Endothelial cell of hepatic sinusoid (primary cell): Measurements from ENCODE around the gene HIVEP3.

Experiments used
- in situ Hi-C: cut with HindIII; loops from 2 replicates; pipeline ENCODE4 v1.10.0; 2017; ENCODE audit warnings: low sequenced_read_pairs

HIVEP3 gene

DNA sequence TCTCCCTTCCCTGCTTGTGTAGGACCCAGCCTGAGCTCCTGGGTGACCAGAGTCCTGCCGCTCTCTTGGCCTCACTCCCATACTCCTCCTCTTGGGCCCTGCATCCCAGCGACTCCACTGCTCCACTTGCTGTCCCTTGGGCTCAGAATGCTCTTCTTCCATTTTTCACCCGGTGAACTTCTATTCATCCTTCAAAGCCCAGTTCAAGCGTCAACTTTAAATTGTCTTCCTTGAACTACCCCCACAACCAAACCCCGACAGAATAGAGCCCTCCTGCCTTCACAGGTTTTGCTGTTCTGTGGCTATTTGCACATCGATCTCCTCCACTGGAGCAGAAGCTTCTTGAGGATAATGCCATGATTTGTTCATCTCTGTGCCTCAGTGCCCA lies 218.9 kb downstream of the HIVEP3 start:
- in situ Hi-C loops = loop anchor here (5.0 kb wide), 2 partner anchors 33 to 72 kb away; no protein-coding TSS in a partner anchor

DNA sequence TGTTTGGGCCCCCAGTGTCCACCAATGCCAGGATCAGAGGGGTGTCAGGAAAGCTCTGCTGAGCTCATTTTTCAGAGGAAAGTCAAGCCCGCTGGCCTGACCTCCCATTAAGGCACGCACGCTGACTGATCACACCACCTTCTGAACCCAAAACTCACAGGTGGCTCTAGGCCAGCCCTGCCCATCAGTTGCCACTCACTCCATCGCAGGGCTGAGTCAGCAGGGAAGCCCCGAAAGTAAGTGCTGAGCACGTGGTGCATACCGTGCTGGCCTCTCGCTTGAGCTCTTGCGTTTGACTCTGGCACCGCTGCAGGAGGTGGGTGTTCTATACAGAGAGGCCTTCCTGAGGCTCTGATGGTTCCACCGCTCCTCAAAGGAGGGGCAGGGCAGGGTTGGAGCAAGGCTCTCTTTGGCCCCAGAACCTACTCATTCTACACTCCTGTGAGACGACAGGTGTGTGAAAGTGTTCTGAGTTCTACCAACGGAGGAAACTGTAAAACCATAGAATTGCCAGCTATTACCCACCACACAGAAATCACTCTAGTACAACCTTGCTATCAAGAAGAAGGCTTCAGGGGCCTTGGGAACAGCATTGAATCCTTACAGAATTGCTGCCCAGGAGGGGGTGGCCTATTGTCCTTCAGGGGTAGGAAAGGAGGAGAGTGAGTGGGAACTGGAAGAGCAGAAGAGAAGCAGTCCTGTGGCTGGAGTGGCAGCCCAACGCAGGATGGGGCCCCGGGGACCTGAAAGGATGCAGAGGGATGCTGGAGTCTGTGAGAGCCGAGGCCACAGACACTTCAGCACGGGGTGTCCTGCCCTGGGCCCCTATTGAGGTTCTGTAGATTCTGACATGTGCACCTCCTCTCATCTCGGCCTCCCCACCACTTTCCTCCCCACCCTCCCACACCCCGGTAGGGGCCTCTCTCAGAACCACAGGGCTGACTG lies 219.5 kb downstream of the HIVEP3 start:
- in situ Hi-C loops = no loop called here

DNA sequence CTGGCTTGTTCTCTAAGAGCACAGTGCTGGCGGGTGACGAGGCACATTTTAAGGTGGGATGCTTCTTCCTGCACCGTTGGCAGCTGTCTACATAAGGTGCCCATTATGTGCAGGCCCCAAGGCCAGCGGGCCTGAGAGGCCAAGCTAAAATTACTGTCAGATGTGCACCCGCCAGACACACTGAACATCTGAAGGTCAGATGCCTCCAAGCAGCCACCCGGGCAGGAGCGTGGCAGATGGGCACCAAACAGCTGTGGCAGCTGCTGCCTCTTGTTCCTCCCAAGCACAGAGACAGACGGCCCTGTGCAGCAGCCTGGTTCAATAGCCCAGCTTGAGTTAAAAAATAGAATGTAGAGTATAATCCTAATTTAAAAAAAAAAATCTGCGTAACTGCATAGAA lies 222.3 kb downstream of the HIVEP3 start:
- in situ Hi-C loops = no loop called here

GRCh38 chr1:41695118-41695745 lies 223.5 kb downstream of the HIVEP3 start:
- in situ Hi-C loops = no loop called here

DNA sequence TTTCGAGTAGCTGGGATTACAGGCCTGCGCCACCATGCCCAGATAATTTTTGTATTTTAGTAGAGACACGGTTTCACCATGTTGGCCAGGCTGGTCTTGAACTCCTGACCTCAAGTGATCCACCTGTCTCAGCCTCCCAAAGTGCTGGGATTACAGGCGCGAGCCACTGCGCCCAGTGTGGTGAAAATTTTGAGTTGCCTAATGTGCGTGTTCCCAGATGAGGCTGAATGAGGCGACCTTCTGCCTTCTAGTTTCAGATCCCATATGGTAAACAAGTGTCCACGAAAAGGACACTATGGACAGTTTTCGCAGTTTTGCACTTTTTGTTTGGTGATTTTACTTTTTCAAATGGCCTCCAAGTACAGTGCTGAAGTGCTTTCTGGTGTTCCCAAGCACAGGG lies 226.8 kb downstream of the HIVEP3 start:
- in situ Hi-C loops = loop anchor here (5.0 kb wide), 1 partner anchor 50 kb away; no protein-coding TSS in a partner anchor

DNA sequence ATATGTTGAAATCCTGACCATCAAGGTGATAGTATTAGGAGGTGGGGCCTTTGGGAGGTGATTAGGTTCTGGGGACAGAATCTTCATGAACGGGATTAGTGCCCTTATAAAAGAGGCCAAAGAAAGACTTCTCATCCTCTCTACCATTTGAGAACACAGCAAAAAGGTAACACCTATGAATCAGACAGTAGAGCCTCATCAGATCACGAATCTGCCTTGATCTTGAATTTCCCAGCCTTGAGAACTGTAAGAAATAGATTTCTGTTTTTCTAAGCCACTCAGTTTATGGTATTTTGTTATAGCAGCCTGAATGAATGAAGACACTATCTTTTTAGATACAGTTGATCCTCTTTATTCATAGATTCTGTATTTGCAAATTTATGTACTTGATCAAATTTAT lies 227.3 kb downstream of the HIVEP3 start:
- in situ Hi-C loops = loop anchor here (5.0 kb wide), 1 partner anchor 51 kb away; no protein-coding TSS in a partner anchor

- in situ Hi-C loops = loop anchor here (5.0 kb wide), 1 partner anchor 52 kb away; no protein-coding TSS in a partner anchor
These were observed 228.4 kb downstream of the HIVEP3 start for GRCh38 chr1:41690331-41690730.

GRCh38 chr1:41689558-41689981 lies 229.2 kb downstream of the HIVEP3 start:
- in situ Hi-C loops = no loop called here

DNA sequence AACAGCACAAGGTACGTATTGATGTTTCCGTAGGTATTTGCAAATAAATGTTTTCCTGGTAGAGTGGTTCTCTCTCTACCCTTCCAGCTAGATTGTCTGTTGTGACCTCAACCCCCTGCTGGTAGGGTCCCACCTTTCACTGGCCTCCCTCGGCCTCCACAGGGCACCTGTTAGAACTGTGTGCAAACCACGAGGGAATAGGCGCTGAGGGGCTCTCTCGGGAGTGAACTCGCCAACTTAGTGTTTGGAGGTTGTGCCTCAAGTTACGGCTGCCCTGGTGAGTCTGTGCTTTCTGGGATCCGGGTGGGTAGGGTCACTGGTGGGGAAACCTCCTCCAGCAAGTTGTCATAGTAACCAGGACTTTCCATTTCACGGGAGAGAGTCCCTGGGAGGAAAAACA lies 229.6 kb downstream of the HIVEP3 start:
- in situ Hi-C loops = no loop called here

GRCh38 chr1:41687007-41687406 lies 231.7 kb downstream of the HIVEP3 start:
- in situ Hi-C loops = no loop called here

DNA sequence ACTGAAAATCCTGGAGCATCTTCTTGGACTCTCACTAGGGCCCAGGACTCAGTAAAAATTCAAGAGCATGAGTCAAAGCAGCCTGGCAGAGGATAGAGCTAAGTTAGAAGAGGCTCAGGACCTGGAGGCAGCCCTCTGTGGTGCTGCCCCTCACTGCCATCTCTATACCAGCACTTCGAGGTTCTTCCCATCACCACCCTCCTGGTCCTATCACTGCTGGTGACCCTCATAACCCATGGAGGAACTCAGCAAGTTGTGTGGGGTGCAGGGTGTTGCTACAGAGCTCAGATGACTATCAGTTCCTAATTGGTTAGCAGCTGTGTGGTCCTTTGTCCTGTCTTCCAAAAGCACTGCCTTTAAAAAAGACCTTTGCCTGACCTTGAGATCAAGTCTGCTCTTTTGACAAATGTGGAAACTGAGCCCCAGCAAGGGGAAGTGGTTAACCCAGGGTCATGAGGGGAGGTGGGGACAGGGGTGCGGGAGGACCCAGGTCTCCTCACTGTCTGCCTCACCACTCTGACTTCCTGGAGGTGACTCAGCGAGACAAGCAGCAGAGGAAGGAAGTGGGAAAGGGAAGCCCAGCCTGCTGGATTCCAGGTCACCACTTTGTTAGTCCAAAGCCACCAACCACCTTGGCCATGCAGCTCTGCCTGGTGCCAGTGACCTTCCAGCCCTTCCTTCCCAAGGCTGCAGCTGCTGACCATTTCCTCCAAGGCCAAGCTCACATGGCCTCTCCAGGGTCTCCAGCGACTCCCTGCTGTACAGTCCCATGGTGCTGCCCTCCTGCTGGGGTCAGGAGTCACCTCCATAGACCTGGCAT lies 234.8 kb downstream of the HIVEP3 start:
- in situ Hi-C loops = no loop called here

GRCh38 chr1:41682845-41683625 lies 235.7 kb downstream of the HIVEP3 start:
- in situ Hi-C loops = no loop called here

DNA sequence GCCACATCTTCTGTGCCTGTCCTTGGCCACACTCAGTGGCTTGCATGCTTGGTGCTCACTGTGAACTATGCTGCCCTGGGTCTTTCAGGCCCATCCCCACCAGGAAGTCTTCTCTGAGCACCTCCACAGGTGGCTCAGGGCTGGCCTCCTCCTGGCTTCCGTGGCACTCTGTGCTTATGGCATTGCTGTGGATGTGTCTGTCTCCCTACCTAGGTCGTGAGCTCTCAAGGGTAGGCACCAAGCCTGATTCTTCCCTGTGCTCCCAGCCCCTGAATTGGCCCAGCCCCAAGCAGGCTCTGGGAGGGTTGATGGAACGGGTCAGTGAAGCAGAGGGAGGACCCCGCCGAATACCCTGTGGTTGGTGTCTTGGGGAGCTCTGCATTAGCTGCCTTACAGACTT lies 236.6 kb downstream of the HIVEP3 start:
- in situ Hi-C loops = no loop called here

- in situ Hi-C loops = no loop called here
These were observed 237.2 kb downstream of the HIVEP3 start for GRCh38 chr1:41681331-41682098.

DNA sequence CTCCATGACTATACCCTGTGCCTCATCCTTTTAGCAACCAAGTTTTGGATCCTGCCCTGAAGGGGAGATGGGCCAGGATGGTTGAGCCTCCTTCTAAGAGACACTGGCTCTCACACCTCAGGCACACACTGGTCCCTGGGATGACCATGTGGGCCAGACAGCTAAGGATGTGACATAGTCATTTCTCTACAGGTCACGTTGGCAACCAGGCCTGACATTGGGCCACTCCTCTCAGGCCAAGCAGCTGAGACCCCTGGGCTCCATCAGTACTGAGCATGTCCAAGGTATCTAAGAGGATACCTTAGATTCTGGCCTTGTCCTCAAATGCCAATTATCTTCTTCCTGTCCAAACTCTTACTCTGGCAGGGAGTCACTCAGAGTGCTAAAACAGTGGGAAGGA lies 238.7 kb downstream of the HIVEP3 start:
- in situ Hi-C loops = no loop called here

GRCh38 chr1:41679531-41679930 lies 239.2 kb downstream of the HIVEP3 start:
- in situ Hi-C loops = no loop called here

GRCh38 chr1:41678111-41678878 lies 240.4 kb downstream of the HIVEP3 start:
- in situ Hi-C loops = no loop called here

DNA sequence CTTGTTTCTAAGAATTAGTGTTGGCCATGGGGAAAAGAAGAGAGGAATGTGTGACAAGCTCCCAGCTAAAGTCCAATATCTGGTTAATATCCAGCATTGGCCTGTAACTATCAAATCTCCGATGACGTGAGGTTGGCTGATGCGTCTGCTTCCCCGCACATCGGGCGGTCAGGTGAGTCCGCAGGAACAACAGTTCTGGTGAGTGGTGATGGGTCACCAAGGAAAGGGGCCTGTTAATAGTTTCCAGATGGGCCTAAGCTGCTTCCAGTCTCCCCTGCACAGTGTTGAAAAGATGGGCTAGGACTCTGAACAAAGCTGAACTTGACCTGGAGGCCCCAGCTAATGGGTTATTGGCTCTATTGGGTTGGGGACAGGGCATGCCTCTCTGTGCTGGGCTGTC lies 241.1 kb downstream of the HIVEP3 start:
- in situ Hi-C loops = no loop called here

DNA sequence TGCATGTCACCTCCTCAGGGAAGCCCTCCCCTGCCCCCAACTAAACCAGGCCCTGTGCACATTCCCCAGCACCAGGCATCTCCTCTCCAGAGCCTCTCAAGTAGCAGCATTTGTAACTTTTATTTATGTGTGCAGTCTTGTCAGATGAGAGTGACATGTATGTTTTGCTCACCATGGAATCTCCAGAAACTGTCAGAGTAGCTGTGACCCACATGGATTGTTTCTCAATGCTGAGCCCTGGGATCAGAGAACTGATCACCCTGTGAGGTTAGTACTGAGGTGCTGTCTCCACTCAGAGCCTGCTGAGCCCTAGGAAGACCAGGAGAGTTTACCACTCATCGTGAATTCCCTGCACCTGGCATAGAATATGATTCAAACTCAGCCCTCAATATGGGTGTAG lies 243.3 kb downstream of the HIVEP3 start:
- in situ Hi-C loops = no loop called here
